ENCODE results near the gene NRXN3. TPM values are rescaled to one million over a fixed set of nuclear protein-coding genes. Genes with fewer than 3 reads are reported as not detected.

Gene NRXN3
- total and polyA plus RNA-seq, 8 donors = 0.29 to 41.1 (median 9.1) TPM

DNA sequence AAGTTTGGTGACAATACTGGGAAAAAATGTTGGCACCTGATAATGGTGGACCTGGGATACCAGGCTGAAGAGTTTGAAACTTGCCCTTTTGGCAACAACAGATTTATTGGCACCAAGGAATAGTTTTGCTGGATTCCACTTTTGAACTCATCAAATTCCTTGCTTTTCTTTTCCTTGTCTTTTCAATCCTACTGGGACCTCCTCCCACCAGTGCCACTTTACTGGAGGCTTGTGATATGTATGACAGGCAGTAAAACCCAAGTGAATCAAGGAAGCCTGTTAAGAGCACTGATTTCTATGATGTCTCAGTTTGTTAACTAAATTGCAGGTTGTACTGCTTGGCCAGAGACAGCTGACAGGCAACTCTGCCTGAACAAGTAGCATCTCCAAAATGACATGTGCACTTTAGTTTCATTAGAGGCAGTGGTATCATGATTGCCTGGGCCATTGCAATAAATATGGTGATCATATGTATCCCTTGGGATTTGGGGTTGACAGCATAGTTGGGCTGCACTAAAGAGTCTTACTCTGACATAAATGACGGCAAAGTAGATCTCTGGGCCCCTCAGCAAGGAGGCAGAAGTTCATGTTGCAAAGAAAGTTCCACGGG is 1475.7 kb downstream of the NRXN3 start:
- 89 to 100% (median 92%) methylated on average over 1 to 2 of the region's 2 CpGs for WGBS, 5 donors
- intact Hi-C loops (cut with DNase I; ENCODE audit: low total_unique reads) = no loop called here
- no peaks in the 10 kb centered on the region for H3K27me3 ChIP-seq
- no peaks in the 10 kb centered on the region for H3K36me3 ChIP-seq
- H3K4me3 ChIP-seq = no peak overlapping the region
- H3K27ac ChIP-seq = no peak overlapping the region
- no peak for DNase-seq
- no peak for TF ChIP-seq EP300 (IDR thresholded peaks at IDR 0.05)
- TF ChIP-seq POLR2A (IDR thresholded peaks at IDR 0.05) = no peak
- H3K4me1 ChIP-seq = no peaks in the 10 kb centered on the region
- H3K9me3 ChIP-seq = no peaks in the 10 kb centered on the region

DNA sequence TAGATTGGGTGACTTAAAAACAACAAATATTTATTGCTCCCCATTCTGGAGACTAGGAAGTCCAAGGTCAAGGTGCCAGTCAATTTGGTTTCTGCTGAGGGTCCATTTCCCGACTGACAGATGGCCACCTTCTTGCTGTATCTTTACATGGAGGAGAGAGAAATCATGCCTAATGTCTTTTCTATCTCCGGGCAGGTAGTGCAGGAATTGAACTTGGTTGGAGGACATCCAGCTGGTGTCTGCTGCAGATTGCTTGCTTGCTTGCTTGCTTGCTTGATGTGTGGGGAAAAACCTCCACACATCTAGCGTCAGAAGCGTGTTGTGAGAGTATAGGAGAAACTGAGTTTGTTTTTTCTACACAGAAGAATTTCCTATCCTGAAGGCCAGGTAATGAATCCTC is 1479.7 kb downstream of the NRXN3 start:
- Histone ChIP-seq H3K36me3 (no peaks in the 10 kb centered on the region), H3K27ac (no peak overlapping the region), H3K4me3 (no peak overlapping the region), H3K4me1 (no peaks in the 10 kb centered on the region), H3K27me3 (no peaks in the 10 kb centered on the region), H3K9me3 (peaks cover 0 to 6% (median 3%) of the 10 kb centered on the region in 4 donors)
- WGBS, 5 donors = 86 to 94% (median 90%) methylated on average over 4 of the region's 4 CpGs
- intact Hi-C loops (cut with DNase I; ENCODE audit: low total_unique reads) = no loop called here
- TF ChIP-seq POLR2A (IDR thresholded peaks at IDR 0.05) = no peak
- no peak for TF ChIP-seq EP300 (IDR thresholded peaks at IDR 0.05)
- no peak for TF ChIP-seq POLR2AphosphoS5 (IDR thresholded peaks at IDR 0.05)
- no peak for DNase-seq

DNA sequence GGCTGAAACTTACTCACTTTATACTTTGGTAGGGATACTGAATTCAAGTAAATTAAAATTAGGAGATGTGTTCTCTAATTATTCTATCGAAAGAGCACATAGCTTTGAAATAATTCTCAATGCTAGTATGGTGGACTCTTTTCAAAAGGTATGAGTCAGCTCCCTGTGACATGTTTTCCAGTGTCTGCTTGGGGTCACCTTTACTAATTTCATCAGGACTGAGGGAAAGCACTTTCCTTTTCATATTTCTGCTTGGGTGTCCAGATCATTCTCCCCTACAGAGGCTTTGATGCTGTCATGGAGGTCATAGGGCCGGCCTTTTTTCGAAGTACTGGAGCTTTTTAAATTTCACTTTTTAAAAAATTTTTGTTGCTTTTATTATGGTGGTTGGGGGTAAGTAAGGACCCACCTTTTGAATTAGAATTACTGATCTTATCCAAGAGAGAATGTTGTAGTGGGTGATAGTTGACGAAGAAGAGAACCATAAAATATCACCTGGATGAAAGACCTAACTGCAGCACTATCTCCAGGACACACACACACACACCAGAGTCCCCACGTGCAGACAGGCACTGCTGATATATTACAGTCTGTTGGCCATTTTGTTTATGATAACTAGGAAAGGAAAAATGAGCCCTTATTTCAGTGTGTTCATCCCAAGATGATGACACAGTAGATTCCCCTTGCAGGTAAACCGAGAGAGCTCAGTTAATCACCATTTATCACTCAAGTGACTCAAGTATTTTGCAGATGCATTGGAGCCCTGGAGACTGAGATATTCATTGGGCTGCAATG is 1482.5 kb downstream of the NRXN3 start:
- TF ChIP-seq POLR2AphosphoS5 (IDR thresholded peaks at IDR 0.05) = no peak
- TF ChIP-seq, protein P1, sequence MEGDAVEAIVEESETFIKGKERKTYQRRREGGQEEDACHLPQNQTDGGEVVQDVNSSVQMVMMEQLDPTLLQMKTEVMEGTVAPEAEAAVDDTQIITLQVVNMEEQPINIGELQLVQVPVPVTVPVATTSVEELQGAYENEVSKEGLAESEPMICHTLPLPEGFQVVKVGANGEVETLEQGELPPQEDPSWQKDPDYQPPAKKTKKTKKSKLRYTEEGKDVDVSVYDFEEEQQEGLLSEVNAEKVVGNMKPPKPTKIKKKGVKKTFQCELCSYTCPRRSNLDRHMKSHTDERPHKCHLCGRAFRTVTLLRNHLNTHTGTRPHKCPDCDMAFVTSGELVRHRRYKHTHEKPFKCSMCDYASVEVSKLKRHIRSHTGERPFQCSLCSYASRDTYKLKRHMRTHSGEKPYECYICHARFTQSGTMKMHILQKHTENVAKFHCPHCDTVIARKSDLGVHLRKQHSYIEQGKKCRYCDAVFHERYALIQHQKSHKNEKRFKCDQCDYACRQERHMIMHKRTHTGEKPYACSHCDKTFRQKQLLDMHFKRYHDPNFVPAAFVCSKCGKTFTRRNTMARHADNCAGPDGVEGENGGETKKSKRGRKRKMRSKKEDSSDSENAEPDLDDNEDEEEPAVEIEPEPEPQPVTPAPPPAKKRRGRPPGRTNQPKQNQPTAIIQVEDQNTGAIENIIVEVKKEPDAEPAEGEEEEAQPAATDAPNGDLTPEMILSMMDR (IDR thresholded peaks at IDR 0.05) = no peak
- no peak for TF ChIP-seq POLR2A (IDR thresholded peaks at IDR 0.05)
- no peak for TF ChIP-seq EP300 (IDR thresholded peaks at IDR 0.05)
- Histone ChIP-seq H3K27ac (no peak overlapping the region), H3K4me3 (no peak overlapping the region), H3K4me1 (no peaks in the 10 kb centered on the region), H3K9me3 (peaks cover 0 to 6% (median 3%) of the 10 kb centered on the region in 4 donors), H3K27me3 (no peaks in the 10 kb centered on the region), H3K36me3 (no peaks in the 10 kb centered on the region)
- DNase-seq = no peak
- WGBS, 5 donors = 76 to 85% (median 81%) methylated on average over 6 of the region's 6 CpGs
- intact Hi-C loops (cut with DNase I; ENCODE audit: low total_unique reads) = no loop called here

DNA sequence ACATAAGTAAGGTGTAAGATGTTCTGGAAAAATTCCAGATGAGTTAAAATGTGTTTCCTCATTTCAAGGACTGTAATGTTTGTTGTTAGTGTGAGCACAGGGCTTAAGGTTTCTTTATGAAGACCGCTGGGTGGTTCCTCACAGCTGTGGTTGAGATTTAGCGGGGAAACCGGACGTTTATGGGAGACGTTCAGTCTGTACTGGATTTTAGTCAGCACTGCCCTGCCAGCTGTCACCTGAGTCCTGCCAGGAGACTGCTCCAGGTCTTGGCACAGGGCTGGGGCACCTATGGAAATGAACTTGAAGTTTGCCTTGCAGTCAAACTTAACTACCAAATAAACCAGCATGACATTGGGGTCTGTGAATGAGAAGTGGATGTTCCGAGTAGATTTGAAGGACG is 1485.9 kb downstream of the NRXN3 start:
- no peak overlapping the region for H3K4me3 ChIP-seq
- H3K4me1 ChIP-seq = peaks cover 0 to 9% (median 0%) of the 10 kb centered on the region in 4 donors
- peak in 1 of 2 donors; percentile 8 for DNase-seq
- H3K9me3 ChIP-seq = peaks cover 0 to 6% (median 3%) of the 10 kb centered on the region in 4 donors
- TF ChIP-seq, protein P1 (IDR thresholded peaks at IDR 0.05) = no peak
- TF ChIP-seq POLR2AphosphoS5 (IDR thresholded peaks at IDR 0.05) (no peak), EP300 (IDR thresholded peaks at IDR 0.05) (no peak), POLR2A (IDR thresholded peaks at IDR 0.05) (no peak)
- no peaks in the 10 kb centered on the region for H3K36me3 ChIP-seq
- no peak overlapping the region for H3K27ac ChIP-seq
- 54 to 76% (median 67%) methylated on average over 7 of the region's 7 CpGs for WGBS, 5 donors
- H3K27me3 ChIP-seq = no peaks in the 10 kb centered on the region
- intact Hi-C loops (cut with DNase I; ENCODE audit: low total_unique reads) = no loop called here

DNA sequence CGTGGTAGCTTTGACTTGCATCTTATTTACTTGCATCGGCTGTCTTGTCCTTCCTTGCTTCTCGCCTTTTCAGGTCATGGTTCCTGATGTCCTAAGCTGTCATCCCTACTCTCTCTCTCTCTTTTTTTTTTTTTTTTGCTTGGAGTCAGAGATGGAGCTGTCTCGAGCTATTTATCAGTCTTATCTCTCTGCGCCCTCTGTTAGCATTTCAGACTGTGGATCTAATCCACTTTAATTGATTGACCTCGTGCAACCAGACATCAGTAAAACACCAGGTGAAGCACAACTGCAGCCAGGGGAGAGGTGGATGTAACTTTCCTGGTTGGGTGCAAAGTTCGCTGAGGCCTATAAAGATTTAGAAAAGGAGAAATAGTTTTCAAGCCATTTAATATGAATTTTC is 1486.3 kb downstream of the NRXN3 start:
- no peaks in the 10 kb centered on the region for H3K36me3 ChIP-seq
- DNase-seq = peak in 1 of 2 donors; percentile 4
- intact Hi-C loops (cut with DNase I; ENCODE audit: low total_unique reads) = no loop called here
- 55 to 68% (median 67%) methylated on average over 7 of the region's 7 CpGs for WGBS, 5 donors
- H3K27me3 ChIP-seq = no peaks in the 10 kb centered on the region
- TF ChIP-seq POLR2A (IDR thresholded peaks at IDR 0.05) (no peak), EP300 (IDR thresholded peaks at IDR 0.05) (no peak), POLR2AphosphoS5 (IDR thresholded peaks at IDR 0.05) (no peak)
- TF ChIP-seq, protein P1 (IDR thresholded peaks at IDR 0.05) = no peak
- no peak overlapping the region for H3K4me3 ChIP-seq
- H3K27ac ChIP-seq = no peak overlapping the region
- H3K9me3 ChIP-seq = peaks cover 0 to 6% (median 3%) of the 10 kb centered on the region in 4 donors
- peaks cover 0 to 9% (median 0%) of the 10 kb centered on the region in 4 donors for H3K4me1 ChIP-seq

All from stomach (tissue), 9 donors.